Activated gamma-delta T cell (primary cell): ENCODE data around the gene SLC27A2.
"Not testable (repeated sequence)": the region's sequence is repeated elsewhere in the genome, so short reads cannot be mapped to it uniquely, and the experiment has no call there.

Source experiments
- DNase-seq: peaks from one replicate; lab custom pipeline; 2025; lab: John Stamatoyannopoulos, UW

SLC27A2 gene

DNA sequence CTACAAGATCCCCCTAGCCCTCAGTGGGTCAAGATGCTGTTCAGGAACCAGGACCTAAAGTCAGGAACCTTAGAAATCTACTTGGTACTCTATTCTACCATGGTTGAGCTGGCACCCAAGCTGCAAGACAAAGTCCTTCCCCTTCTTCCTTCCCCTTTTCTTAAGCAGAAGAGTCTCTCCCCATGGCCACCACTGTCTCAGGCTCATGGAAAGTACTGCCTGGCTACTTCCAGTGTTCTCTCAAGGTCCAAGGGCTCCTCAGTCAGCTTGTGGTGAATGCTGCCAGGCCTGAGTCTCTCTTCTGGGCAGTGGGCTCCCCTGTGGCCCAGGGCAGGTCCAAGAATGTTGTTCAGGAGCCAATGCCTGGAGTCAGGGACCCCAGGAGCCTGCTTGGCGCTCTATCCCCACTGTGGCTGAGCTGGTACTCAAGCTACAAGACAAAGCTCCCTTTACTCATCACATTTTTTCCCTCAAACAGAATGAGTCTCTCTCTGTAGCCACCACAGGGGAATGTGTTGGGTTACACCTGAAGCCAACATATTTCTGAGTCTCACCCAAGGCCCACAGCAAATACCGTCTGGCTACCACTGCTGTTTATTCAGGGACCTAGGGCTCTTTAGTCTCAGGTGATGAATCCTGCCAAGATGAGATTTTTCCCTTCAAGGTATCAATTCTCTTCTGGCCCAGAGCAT lies 18.1 kb upstream of the SLC27A2 start:
- no peak for DNase-seq

DNA sequence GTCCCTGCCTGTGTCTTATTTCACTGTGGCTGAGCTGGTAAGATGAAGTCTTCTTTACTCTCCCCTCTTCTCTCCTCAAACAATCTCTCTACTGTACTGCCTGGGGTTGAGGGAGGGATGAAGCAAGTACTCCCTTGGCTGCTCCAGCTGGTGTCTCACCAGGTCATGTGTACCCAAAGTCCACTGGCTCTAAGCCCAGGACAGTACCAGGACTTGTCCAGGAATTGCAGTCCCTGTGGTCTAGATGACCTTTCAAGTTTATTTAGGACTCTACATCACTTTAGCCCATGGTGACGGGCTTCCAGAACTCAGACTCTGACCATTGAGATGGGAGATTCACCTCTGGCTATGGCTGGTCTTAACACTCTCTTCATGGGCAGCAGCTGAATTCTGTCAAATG lies 17.5 kb upstream of the SLC27A2 start:
- no peak for DNase-seq

DNA sequence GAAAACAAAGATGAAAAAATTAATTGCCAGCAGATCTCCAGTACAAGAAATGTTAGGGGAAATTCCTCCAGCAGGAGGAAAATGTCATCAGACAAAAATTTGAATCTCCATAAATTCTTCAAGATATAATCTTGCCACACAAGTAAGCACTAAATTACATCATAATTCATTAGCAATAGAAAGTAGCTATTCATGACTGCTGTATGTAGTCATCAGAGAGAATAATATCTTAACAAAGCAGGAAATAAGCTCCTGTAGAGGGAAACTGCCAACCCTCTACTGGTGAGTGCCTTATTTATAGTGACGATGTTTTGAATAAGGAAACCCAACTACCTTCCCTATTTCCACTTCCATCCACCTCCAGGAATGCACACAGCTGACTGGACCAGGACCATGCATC lies 15.8 kb upstream of the SLC27A2 start:
- no peak for DNase-seq

DNA sequence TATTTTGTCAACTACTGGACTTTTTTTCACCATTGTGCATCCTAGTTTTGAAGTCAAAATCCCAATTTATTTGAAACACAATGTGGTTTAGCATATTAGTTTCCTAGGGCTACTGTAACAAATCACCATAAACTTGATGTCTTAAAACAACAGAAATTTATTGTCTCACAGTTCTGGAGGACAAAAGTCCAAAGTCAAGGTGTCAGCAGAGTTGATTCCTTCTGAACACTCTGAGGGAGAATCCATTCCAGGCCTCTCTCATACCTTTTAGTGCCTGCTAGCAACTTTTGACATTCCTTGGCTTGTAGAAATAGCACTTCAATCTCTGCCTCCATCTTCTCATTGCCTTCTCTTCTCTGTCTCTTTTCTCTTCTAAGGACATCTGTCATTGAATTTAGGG lies 14.9 kb upstream of the SLC27A2 start:
- no peak for DNase-seq

DNA sequence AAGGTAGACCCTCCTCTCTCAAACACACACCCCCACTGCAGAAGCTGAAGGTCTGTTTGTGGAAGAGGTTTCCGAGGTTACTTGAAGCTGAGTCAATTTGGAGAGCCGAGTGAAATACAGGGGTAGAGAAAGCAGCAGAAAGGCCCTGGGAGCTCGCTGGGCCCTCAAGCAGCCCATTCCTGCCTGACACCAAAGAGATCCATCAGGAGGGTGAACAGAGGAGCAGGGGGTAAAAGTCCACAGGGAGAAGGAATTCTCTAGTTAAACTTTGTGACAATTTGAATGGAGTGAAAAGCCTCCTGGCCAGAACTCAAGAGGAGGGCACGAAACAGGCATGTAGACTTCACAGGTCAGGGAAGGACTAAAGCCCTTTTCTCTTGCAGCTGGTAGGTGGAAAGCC lies 13.6 kb upstream of the SLC27A2 start:
- DNase-seq: no peak

DNA sequence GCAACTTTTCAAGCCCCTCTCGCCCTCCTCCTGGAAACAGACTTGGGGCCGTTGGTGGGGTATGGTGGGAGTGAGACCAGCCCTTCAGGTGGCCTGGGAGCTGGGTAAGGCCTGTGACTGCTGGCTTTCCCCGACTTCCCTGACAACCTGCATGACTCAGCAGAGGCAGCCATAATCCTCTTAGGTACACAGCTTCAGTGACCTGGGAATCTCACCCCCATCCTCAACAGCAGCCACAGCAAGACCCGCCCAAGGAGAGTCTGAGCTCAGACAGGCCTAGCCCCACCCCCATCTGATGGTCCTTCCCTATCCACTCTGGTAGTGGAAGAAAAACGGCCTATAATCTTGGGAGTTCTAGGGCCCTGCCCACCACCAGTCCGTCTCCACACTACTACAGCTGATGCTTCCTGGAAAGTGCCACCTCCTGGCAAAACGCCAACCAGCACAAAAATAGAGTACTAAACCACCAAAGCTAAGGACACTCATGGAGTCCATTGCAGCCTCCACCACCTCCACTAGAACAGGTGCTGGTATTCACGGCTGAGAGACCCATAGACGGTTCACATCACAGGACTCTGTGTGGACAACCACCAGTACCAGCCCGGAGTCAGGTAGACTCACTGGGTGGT lies 13.1 kb upstream of the SLC27A2 start:
- DNase-seq: no peak

DNA sequence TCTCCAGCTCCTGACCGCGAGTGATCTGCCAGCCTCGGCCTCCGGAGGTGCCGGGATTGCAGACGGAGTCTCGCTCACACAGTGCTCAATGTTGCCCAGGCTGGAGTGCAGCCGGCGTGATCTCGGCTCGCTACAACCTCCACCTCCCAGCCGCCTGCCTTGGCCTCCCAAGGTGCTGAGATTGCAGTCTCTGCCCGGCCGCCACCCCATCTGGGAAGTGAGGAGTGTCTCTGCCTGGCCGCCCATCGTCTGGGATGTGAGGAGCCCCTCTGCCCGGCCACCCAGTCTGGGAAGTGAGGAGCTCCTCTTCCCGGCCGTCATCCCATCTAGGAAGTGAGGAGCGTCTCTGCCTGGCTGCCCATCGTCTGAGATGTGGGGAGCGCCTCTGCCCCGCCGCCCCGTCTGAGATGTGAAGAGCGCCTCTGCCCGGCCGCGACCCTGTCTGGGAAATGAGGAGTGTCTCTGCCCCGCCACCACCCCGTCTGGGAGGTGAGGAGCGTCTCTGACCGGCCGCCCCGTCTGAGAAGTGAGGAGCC lies 9.6 kb upstream of the SLC27A2 start:
- DNase-seq: not testable (repeated sequence)

DNA sequence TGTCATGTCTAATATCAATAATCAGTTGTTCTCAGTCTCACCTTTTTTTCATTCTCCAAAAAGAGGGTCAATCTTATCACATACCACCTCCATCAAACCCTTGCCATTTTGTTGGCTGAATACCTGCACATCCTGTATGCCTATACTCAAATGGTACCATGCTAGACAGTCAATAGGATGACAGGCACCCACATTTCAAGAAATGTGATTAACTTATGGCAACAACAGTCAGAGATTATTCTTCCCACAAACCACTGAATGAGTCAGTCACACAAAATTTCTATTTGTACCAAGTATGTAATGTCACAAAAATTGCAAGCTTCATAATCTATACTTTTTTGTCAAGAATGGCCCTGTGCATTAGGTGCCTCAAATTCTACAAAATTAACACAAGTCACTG lies 5.1 kb upstream of the SLC27A2 start:
- no peak for DNase-seq

DNA sequence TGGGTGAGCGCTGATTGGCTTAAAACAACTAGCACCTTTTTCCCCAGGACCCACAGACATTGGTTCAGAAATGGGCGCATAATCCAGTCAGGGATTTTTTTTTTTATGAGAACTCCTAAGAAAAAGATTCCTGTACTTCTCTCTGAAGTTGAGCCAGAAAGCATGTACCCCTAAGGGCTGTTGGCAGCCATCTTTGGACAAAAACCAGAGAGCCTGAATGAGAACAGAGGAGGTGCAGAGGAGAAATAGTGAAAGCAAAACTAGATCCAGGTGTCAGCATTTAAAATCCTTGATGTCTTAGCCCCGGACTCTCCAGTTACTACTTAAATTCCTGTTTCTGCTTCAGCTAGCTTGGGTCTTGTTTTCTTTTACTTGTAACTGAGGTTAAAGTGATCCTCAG lies 1.9 kb upstream of the SLC27A2 start:
- no peak for DNase-seq

DNA sequence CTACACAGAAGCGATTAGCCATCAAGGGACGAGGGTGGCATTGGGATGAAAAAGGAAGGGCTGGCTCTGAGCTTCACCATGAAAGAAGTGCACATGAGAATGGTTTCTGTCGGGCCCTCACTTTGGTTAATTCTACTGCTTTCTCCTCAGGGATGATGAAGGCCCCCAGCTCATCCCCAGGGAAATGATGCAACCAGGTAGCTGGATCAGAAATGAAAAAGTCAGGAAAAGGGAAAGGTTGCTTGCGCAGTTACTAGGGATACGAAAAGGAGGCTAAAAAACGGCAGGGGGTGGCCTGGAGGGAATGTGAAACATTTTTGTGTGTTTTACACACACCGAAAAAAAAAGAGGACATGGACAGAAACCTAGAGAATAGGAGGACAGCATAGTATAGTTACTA lies 1.4 kb upstream of the SLC27A2 start:
- DNase-seq: no peak

DNA sequence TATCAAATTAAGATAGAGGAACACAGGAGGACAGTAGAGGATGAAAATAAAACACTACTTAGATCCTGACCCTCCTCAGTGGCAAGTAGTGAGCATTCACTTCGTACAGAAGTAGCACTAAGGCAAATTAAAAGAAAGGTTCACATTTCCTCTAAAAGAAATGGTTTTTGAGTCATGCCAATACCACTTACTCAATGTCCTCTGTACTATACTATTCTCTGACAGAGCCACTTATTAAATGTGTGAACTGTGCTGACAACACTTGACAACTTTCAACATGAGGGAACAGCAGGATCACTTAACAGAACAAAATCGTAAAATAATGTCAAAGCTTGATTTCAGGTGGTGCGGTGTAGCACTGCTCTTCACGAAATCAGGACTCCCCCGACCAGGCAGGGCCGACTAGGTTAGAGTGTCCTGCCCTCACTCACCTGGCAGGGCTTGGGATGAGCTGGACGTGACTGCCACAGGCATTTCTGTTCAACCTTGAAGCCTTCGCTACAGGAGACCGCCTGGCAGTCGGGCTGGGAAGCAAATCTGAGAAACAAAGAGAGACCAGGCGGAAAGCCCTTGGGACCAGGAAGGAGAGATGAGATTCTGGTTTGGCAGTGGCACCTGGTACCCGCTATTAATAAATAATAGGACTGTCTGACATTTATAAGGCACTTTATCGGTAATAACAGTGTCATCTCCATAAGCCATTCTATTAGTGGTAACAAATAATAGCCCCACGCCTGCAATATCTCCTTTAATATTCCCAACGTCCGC lies 611 bp upstream of the SLC27A2 start:
- no peak for DNase-seq

DNA sequence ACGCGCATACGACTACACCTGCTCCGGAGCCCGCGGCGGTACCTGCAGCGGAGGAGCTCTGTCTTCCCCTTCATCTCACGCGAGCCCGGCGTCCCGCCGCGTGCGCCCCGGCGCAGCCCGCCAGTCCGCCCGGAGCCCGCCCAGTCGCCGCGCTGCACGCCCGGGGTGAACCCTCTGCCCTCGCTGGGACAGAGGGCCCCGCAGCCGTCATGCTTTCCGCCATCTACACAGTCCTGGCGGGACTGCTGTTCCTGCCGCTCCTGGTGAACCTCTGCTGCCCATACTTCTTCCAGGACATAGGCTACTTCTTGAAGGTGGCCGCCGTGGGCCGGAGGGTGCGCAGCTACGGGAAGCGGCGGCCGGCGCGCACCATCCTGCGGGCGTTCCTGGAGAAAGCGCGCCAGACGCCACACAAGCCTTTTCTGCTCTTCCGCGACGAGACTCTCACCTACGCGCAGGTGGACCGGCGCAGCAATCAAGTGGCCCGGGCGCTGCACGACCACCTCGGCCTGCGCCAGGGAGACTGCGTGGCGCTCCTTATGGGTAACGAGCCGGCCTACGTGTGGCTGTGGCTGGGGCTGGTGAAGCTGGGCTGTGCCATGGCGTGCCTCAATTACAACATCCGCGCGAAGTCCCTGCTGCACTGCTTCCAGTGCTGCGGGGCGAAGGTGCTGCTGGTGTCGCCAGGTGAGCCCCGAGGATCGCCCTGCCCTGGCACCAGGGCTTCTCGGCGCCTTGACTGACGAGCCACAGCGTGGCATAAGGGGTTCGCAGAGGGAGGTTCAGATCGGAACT lies 420 bp downstream of the SLC27A2 start:
- DNase-seq: no peak

DNA sequence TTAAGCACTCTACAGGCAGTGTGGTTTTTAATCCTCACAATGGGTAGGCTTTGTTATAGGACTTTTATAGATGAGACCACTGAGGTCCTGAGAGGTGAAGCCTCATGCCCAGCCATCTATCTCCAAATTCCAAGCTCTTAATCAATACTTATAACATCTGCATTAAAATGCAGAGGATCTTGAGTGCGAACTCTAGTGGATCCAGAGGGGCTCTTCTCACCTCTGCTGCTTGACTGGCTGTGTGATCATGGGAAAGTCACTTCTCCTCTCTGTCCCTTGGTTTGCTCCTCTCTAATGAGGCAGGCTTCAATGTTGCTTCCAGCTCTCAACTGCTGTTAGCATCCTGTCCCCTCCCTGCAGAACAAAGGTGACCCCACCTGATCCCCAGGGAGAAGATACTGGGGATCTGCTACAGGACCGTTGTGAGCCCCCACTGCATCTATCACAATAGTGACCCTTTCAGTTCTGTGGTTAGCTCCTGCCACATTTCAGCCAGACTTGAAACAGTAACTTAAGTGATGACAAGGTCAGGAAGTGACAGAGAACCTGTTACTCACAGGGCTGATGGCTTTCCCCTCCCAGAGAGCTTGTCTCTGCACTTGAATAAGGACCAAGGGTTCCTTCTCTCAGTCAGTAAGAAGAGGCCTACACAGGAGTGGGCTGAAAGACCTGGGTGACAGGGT lies 1.3 kb downstream of the SLC27A2 start:
- no peak for DNase-seq

DNA sequence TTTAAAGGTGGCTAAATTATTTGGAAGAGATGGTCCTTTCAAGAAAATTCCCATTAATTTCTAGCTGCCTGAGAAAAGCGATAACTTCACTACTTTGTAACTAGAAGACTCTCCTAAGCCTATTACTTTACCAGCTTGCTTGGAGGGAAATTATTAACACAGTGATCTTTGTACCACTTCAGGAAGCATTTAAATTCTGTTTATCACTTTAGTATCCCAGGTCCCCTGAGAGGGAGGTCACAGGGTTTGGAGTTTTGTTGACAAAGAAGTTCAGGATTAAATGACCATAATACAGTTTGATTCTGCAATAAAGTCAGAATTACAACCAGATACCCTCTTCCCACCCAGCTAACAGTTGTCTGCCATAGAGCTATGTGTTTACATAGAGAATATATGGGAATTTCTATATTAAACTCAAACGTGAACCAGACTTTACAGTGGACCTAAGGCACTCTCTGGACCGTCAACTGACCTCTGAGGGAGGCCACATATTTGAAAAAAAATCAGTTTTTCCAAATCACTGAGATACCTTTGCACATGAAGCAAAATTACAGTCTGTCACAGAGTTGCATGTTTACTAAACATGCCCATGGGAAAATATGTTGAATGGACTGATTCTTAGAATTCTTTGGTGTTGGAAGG lies 3.0 kb downstream of the SLC27A2 start:
- no peak for DNase-seq

DNA sequence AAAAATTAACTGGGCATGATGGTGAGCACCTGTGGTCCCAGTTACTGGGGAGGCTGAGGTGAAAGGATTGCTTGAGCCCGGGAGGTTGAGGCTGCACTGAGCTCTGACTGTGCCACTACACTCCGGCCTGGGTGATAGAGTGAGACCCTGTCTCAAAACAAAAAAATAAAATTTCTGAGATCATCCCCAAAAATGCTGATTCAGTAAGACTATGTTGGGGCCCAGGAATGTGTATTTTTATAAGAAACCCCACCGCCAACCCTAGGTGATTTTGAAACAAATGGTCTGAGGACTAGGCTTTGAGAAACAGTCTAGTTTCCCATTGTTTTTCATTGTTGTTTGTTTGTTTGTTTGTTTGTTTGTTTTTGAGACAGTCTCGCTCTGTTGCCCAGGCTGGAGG lies 4.1 kb downstream of the SLC27A2 start:
- DNase-seq: no peak

DNA sequence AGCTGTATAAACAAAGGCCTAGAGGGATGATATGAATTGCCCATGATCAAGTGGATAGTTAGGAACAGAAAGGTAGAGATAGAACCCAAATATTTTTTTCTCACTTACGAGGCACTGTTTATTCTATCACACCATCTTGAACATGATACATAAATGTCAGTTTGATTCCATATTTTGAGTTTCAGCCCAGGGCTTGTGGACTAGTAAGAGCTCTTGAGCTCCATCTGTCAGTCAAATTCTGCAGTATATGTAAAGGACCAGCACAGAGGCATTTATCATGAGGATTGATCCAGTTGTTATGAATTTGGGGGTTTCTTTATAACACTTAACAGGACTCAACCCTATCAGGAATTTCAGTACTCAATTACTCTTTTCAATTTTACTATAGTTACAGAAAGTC lies 4.8 kb downstream of the SLC27A2 start:
- no peak for DNase-seq

DNA sequence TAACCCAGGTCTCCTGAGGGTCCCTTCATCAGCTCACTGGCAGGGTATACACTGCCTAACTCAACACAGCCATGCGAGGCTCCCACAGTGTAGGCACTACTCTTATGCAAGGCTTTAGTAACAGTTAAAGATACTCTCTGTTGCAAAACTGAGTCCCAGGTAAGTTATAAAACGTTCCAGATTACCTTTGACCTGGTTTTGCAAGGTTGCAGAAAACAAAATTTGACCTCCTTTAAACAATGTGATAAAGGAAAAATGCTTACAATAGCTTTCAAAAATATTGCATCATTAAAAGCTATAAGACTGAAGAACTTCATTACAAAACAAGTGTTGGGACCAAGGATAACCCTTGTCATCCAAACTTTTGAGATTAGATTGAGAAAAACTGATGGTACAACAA lies 5.5 kb downstream of the SLC27A2 start:
- DNase-seq: no peak

DNA sequence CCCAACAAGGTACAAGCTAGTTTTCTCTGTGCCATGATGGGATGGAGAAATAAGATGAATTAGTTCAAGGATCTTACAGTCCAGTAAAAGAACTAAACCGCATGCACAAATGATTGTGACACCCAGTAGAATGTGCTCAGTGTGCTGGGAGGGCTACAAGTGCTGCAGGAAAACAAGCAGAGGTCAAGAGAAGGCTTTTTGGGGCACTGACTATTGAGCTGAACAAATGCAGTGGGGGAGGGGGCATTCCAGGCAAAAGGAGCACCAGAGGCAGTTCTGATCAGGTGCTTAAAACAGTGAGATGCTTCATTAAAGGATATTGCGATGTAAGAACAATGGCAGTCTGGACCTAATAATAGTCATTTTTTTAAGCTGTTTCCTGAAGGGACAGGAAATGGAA lies 6.0 kb downstream of the SLC27A2 start:
- no peak for DNase-seq

DNA sequence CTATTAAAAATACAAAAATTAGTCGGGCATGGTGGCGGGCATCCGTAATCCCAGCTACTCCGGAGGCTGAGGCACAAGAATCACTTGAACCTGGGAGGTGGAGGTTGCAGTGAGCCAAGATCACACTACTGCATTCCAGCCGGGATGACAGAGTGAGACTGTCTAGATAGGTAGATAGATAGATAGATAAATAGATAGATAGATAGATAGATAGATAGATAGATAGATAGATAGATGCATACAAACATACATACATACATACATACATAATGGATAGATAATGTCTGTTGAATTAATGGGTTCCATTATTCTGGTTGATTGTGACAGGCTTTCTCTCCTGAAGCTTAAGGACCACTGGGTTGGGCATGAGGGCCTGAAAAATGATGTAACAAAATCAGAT lies 6.8 kb downstream of the SLC27A2 start:
- DNase-seq: not testable (repeated sequence)

DNA sequence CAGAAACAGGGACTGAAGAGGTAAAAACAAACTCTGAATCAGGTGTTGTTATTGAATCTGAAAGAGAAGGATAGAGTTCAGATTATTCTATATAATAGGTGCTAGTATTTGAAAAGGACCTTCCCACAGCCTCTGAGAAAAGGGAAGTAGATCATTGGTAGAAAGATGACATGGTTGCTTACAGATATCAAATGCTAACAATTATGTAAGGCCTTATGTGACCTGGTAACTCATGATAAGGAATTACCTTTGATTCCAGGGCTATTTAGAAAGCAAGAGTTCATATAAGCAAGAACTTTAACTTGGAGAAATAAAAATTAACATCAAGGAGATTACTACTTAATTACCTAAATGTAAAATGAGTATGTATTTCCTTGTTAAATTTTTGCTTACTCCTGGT lies 7.6 kb downstream of the SLC27A2 start:
- DNase-seq: no peak

DNA sequence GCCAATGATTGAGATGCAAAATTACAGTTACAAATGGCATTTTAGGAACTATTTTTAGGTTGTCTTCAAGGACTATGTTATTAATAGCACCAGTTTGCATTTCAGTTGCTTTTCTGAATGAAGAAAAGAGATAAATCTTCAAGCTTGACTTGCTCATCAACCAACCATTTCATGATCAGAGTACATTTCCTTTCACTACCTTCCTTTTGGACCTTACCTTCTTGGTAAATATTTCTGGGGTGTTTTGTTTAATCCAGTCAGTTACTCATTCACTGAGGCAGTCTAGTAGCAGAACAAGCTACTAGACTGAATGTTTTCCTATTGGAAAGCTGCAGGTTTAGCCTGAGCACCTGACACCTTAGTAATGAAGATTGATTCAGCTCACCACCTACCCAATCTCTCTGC lies 8.2 kb downstream of the SLC27A2 start:
- no peak for DNase-seq
